ENCODE data around the gene KIF2A. TPM values are rescaled to one million over a fixed set of nuclear protein-coding genes. Genes with fewer than 3 reads are reported as not detected.
A peak's percentile ranks its signal among the peaks of the same experiment; 100 is the strongest.

KIF2A gene
- total and polyA plus RNA-seq, 2 of the 4 experiments (the other 2 are of a cell fraction) = 23.6 to 37.3 TPM

DNA sequence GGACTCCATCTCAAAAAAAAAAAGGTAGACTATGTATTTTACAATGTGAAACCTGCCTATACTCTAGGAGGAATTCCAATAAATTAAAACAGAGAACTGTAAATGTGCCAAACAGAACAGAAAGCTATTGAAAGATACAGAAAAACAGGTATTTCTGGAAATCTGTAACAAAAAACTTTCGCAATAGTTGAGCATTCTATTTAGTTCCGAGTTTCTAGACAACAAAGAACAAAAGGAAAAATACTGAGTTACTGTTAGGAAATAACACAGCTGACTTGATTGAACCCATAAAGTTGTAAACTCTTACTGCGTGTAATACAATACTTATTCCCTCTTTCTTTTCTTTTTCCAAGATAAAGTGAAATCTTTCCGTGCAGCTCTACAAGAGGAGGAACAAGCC, 79.1 kb downstream of the KIF2A start:
- no peak for DNase-seq

More for the DNA sequence above, 79.1 kb downstream of the KIF2A start:
- Histone ChIP-seq H3K9ac (ENCODE audit: low read depth, low read length) (no peak overlapping the region), H3K27me3 (ENCODE audit: control insufficient read depth, insufficient read depth, low read length) (no peaks in the 10 kb centered on the region), H2AK5ac (ENCODE audit: low read depth, low read length) (no peak overlapping the region), H4K8ac (ENCODE audit: low read depth in 2 of 2, low read length in 2 of 2) (no peak overlapping the region), H2BK5ac (ENCODE audit: low read depth, low read length, poor library complexity, severe bottlenecking) (no peak overlapping the region), H3K4ac (ENCODE audit: low read depth, low read length) (no peak overlapping the region), H3K27ac (ENCODE audit: insufficient read depth, low read length) (no peak overlapping the region), H2BK15ac (ENCODE audit: low read depth, low read length) (no peak overlapping the region), H3K9me1 (ENCODE audit: insufficient read depth, low read length) (no peaks in the 10 kb centered on the region), H2BK20ac (ENCODE audit: low read depth, low read length) (no peak overlapping the region), H3K9me3 (ENCODE audit: control insufficient read depth, insufficient read depth, low read length) (no peaks in the 10 kb centered on the region), H3K4me1 (ENCODE audit: control insufficient read depth, insufficient read depth, low read length) (no peaks in the 10 kb centered on the region), H3K23ac (ENCODE audit: low read depth, low read length) (no peak overlapping the region), H4K91ac (ENCODE audit: insufficient read depth, low read depth, low read length) (no peak overlapping the region), H3K36me3 (ENCODE audit: control insufficient read depth, insufficient read depth, low read length) (peaks cover 28% of the 10 kb centered on the region), H3K18ac (ENCODE audit: low read depth, low read length) (no peak overlapping the region), H3K4me3 (ENCODE audit: insufficient read depth, low read depth, low read length) (no peak overlapping the region), H3K14ac (replicated peaks; ENCODE audit: low read depth, low read length) (no peak overlapping the region), H2AFZ (replicated peaks; ENCODE audit: low read length, poor library complexity) (no peak overlapping the region), H4K20me1 (ENCODE audit: insufficient read depth, low read length) (no peaks in the 10 kb centered on the region), H2BK120ac (ENCODE audit: low read depth, low read length) (no peak overlapping the region), H4K5ac (ENCODE audit: low read depth, low read length) (no peak overlapping the region), H3K4me2 (ENCODE audit: low read depth, low read length) (no peak overlapping the region), H2AK9ac (replicated peaks; ENCODE audit: low read depth, low read length, poor library complexity) (no peak overlapping the region), H3K56ac (ENCODE audit: extremely low read depth, insufficient read depth, low read length) (no peak overlapping the region), H3K79me1 (ENCODE audit: low read depth in 1 of 2, low read length in 2 of 2) (no peaks in the 10 kb centered on the region)
- ATAC-seq (ENCODE audit: low read depth) = no peak
- TF ChIP-seq CEBPB (IDR thresholded peaks at IDR 0.05; ENCODE audit: low read depth, low read length) = peak; percentile 69
- TF ChIP-seq NFE2L2 (IDR thresholded peaks at IDR 0.05; ENCODE audit: low read depth, low read length) = no peak
- no peak for TF ChIP-seq MAZ (IDR thresholded peaks at IDR 0.05; ENCODE audit: borderline replicate concordance, low read depth, low read length)
- TF ChIP-seq RAD21 (IDR thresholded peaks at IDR 0.05; ENCODE audit: low read length) = no peak
- in situ Hi-C loops (cut with MboI; ENCODE audit: low sequenced_read_pairs) (no loop called here), dilution Hi-C loops (cut with HindIII; ENCODE audit: low sequenced_read_pairs, unreplicated experiment) (no loop called here), intact Hi-C loops (cut with micrococcal nuclease) (no loop called here)
- BruUV-seq (replicated peaks) = no TSS peak
- WGBS, 2 experiments (ENCODE audit: extremely low coverage in 2 of 2, insufficient read length in 1 of 2) = 100% methylated on average over 1 of the region's 4 CpGs; no CpG with 5 or more reads in 1 of the 2 experiments
- ChIA-PET CTCF (no interaction called here), POLR2A (ENCODE audit: unreplicated experiment) (no interaction called here)

Measured in IMR-90 (cell line).